ENCODE measurements around the gene SCT.

Gene SCT

GRCh38 chr11:581342-581741 lies 45.6 kb downstream of the SCT start:
- DNase-seq: no peak

- DNase-seq: no peak
These were observed 47.0 kb downstream of the SCT start for GRCh38 chr11:579830-580601.

- DNase-seq: no peak
These were observed 48.5 kb downstream of the SCT start for GRCh38 chr11:578276-579035.

GRCh38 chr11:577611-577894 lies 49.4 kb downstream of the SCT start:
- no peak for DNase-seq

GRCh38 chr11:576811-577610 lies 50.0 kb downstream of the SCT start:
- DNase-seq: no peak
